GM19452 (cell line): ENCODE data around the gene ANKRD34A.

Experiments used
- ATAC-seq: cut with Tn5 transposase; IDR thresholded peaks from one replicate; pipeline ENCODE4 v1.9.1; 2021; ENCODE audit not compliant: unreplicated experiment

The ANKRD34A gene

GRCh38 chr1:145991735-145992412 is 27.5 kb upstream of the ANKRD34A start:
- ATAC-seq = no peak

GRCh38 chr1:145990249-145990855 is 26.0 kb upstream of the ANKRD34A start:
- ATAC-seq = no peak

- no peak for ATAC-seq
Measured at GRCh38 chr1:145988773-145989172, 24.4 kb upstream of the ANKRD34A start.

DNA sequence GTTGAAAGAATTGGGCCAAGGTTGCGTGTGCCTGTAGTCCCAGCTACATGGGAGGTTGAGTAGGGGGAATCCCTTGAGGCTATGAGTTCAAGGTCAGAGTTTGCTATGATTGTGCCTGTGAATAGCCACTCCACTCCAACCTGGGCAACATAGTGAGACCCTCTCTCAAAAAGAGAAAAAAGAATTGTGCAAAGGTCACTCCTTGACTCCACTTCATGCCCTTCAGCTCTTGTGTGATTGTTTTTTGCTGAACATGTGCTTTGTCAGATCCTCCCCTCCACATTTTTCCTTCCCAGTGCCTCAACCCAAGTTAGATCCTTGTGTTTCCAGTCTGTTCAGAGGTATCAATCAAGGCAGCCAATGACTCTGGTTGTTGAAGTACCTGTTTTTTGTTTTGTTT is 23.6 kb upstream of the ANKRD34A start:
- ATAC-seq = no peak

- ATAC-seq = no peak
Measured at GRCh38 chr1:145986551-145986950, 22.2 kb upstream of the ANKRD34A start.

DNA sequence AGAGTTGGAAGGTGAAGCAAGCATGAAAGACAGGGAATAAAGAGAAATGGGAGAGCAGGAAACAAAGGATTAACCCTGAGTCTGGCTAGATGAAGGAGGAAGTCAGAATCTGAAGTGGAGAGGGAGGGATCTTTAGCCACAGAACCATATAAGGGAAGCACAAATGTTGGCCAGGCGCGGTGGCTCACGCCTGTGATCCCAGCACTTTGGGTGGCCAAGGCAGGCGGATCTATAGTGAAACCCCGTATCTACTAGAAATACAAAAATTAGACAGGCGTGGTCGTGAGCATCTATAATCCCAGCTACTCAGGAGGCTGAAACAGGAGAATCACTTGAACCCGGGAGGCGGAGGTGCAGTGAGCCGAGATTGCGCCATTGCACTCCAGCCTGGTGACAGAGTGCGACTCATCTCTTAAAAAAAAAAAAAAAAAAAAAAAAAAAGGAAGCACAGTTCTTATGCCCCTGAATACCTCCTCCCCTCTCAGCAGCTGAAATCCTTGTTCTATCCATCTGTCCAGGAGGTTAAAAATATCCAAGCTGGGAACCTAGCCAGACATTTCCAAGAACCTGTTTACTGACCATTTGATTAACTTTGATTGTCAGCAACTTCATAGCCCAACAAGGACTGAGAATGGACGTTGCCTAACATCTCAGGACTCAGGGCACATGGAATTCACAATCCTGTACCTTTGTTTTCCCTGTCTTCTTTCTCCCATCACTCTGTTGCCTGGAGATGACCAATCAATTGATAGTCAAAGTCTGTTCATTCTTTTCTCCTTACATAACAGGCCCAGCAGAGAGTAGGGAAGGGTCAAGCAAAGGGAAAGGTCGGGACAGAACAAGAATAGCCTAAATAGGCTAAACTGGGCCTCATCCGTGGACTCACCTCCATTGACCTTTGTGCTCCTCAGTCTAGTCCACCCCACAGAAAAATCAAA is 21.4 kb upstream of the ANKRD34A start:
- no peak for ATAC-seq

- ATAC-seq = no peak
Measured at GRCh38 chr1:145985129-145985501, 20.7 kb upstream of the ANKRD34A start.

DNA sequence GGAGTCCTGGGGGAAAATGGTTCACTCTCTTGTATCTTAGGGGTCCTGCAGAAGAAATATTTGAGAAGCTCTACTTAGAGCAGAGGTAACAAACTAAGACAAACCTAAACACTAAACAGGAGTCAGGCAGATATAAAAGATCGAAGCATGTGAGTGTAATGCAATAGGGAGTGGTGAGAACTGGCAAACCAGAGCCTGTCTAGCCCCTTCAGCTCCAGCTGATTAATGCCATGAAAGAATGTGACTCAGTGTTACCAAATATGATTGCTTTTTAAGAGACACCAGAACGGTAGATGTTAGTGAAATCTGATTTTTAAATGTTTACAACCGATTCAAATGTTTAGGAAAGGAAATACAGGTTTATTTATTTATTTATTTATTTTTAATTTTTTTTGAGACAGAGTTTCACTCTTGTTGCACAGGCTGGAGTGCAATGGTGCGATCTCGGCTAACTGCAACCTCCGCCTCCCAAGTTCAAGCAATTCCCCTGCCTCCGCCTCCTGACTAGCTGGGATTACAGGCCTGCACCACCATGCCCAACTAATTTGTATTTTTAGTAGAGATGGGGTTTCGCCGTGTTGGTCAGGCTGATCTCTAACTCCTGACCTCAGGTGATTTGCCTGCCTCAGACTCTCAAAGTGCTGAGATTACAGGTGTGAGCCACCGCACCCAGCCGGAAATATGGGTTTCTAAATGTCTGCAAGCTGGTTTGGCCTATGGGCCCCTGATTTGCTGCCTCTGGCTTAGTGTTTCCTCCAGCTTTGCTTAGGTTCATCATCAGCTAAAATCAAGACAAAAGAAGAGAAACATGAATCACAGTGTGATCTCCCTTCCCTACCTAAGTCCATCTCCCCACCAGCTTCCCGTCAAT is 19.8 kb upstream of the ANKRD34A start:
- no peak for ATAC-seq

GRCh38 chr1:145983206-145983675 is 18.9 kb upstream of the ANKRD34A start:
- ATAC-seq = no peak

DNA sequence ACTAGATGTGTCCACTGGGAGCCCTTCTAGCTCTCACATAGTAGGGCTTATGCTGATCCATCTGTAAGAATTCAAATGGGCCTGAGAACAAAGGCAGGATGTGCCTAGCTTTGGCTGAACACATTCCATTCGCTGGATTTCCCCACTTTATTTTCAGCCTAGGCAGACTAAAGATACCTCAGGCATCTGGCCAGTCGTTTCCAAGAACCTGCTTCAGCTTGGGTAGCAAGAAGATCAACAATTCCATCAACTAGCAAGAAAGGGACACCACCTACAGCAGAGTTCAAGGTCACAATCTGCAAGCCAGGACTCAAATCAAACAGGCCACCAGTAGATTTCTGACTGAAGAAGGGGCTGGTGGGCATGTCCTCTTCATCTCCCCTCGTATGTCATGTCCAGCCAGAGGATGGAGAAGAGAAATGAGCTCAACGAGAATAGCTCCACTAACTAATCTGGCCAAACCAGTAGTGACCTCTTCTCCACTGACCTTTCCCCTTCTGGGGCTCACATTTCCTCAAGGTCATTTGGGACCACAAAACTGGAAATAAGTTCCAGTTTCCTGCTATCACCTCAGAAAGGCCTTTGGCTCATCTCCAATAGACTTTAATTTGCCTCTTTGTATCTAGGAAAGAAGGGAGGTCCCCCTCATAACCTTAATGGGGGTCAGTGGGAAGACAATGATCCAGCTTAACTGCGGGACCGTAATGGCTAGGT is 17.8 kb upstream of the ANKRD34A start:
- no peak for ATAC-seq

DNA sequence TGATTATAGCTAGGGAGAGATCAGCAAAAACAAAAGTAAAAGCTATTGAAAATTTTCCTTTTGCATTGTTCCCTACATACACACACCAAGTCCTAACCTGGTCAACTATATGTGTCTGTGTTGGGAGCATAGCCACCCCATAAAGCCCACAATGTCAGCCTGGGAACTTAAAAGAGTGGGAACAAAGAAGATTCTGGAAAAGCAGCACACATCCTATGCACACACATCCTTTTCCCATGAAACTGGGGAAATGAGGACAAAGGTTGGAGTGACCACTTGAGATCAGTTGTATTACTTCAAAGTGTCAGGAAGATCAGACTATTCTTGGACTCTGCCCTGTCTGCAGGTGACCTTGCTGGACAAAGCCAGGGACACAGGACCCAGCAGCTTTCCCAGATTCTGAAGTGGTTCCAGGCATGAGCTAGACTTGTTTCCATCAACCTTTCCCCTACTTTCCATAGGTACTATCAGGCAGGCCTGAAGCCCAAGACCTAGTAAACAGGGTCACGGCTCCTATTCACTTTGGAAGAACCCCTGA is 16.2 kb upstream of the ANKRD34A start:
- no peak for ATAC-seq

GRCh38 chr1:145979746-145980456 is 15.5 kb upstream of the ANKRD34A start:
- ATAC-seq = peak; percentile 23

- peak; percentile 86 for ATAC-seq
Measured at GRCh38 chr1:145978854-145979745, 14.7 kb upstream of the ANKRD34A start.

- ATAC-seq = no peak
Measured at GRCh38 chr1:145978471-145978853, 14.1 kb upstream of the ANKRD34A start.

- no peak for ATAC-seq
Measured at GRCh38 chr1:145977486-145978470, 13.4 kb upstream of the ANKRD34A start.

DNA sequence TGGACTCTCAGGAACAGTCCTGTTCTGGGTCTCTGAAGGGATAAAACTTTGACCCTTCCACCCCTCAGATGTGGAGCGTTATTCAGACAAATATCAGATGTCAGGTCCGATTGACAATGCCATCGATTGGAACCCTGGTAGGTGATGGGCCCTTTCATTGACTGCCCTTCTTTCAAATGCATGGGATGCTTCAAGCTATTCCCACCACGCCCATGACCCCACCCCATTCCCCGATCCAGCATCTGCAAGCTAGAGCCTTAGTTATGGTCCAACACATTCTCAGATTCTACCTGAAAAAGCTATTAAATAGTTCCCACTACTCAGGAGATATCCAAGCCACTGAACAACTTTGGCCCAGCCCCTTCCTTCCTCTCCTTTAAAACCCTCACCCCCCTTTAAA is 12.6 kb upstream of the ANKRD34A start:
- no peak for ATAC-seq

- no peak for ATAC-seq
Measured at GRCh38 chr1:145975216-145975615, 10.8 kb upstream of the ANKRD34A start.
